Suprapubic skin (tissue), 4 donors: ENCODE data around the gene ITPK1. TPM values are rescaled to one million over a fixed set of nuclear protein-coding genes. Genes with fewer than 3 reads are reported as not detected.

Source experiments
- DNase-seq, 2 donors: peaks; one replicate each; pipeline ENCODE4 v3.0.0-alpha.2; 2019; ENCODE audit warnings: low spot score in 2 of 2
- H3K27ac ChIP-seq: fragments of 200-600 bp; sonication (generic); one replicate; pipeline ENCODE4 v1.5.1; 2019
- H3K27me3 ChIP-seq: fragments of 200-600 bp; sonication (generic); one replicate; pipeline ENCODE4 v1.5.1; 2019
- H3K36me3 ChIP-seq: fragments of 200-600 bp; sonication (generic); one replicate; pipeline ENCODE4 v1.5.1; 2019
- H3K4me1 ChIP-seq: fragments of 200-600 bp; sonication (generic); one replicate; pipeline ENCODE4 v1.5.1; 2019
- H3K4me3 ChIP-seq: fragments of 200-600 bp; sonication (generic); one replicate; pipeline ENCODE4 v1.5.1; 2019; ENCODE audit warnings: mild to moderate bottlenecking
- H3K9me3 ChIP-seq: fragments of 200-600 bp; sonication (generic); one replicate; pipeline ENCODE4 v1.5.1; 2019
- CTCF ChIP-seq, 2 donors: fragments of 200-600 bp in 1 of 2; fragments of 450-650 bp in 1 of 2; sonication (generic) in 1 of 2; IDR thresholded peaks; one replicate each; pipeline ENCODE4 v1.5.1; 2016 to 2019; ENCODE audit warnings: antibody characterized with exemption in 2 of 2, mild to moderate bottlenecking in 1 of 2, moderate library complexity in 1 of 2
- EP300 ChIP-seq: sonication (generic); formaldehyde crosslinking; IDR thresholded peaks from one replicate; pipeline ENCODE4 v1.6.1; 2017; ENCODE audit warnings: antibody characterized with exemption
- POLR2A ChIP-seq, 2 donors: fragments of 450-650 bp; IDR thresholded peaks; one replicate each; pipeline ENCODE4 v1.6.1; 2017; ENCODE audit warnings: antibody characterized with exemption in 2 of 2, mild to moderate bottlenecking in 2 of 2, moderate library complexity in 2 of 2
- POLR2AphosphoS5 ChIP-seq, 3 donors: sonication (generic); formaldehyde crosslinking; IDR thresholded peaks; one replicate each; pipeline ENCODE4 v1.6.1; 2017; ENCODE audit warnings: antibody characterized with exemption in 3 of 3
- WGBS: methylation state at CpG from one replicate; pipeline ENCODE4 v1.1.5; 2018; 5-methylcytosine and 5-hydroxymethylcytosine counted together
- total RNA-seq, 4 donors: library from RNA; depleted of rRNA; stranded (reverse); fragments of >200 nt; gene quantifications; one replicate each; pipeline ENCODE4 v1.1.0, GENCODE V29; 2016

The ITPK1 gene
- total RNA-seq, 4 donors from 2014 or later: 29.9 to 33.6 (median 32.2) TPM

- no peaks in the 10 kb centered on the region for H3K27me3 ChIP-seq
- no peaks in the 10 kb centered on the region for H3K9me3 ChIP-seq
- H3K4me1 ChIP-seq: peaks cover 12% of the 10 kb centered on the region
- no peaks in the 10 kb centered on the region for H3K36me3 ChIP-seq
- no peak overlapping the region for H3K27ac ChIP-seq
- no peak for TF ChIP-seq CTCF (IDR thresholded peaks at IDR 0.05)
- no peak for TF ChIP-seq POLR2A (IDR thresholded peaks at IDR 0.05)
- no peak for TF ChIP-seq EP300
- TF ChIP-seq POLR2AphosphoS5 (IDR thresholded peaks at IDR 0.05): no peak
- no peak for DNase-seq
- no peak overlapping the region for H3K4me3 ChIP-seq
- WGBS: 60% methylated on average over 4 of the region's 7 CpGs
Measured at GRCh38 chr14:93100570-93100969, 15.2 kb downstream of the ITPK1 start.

DNA sequence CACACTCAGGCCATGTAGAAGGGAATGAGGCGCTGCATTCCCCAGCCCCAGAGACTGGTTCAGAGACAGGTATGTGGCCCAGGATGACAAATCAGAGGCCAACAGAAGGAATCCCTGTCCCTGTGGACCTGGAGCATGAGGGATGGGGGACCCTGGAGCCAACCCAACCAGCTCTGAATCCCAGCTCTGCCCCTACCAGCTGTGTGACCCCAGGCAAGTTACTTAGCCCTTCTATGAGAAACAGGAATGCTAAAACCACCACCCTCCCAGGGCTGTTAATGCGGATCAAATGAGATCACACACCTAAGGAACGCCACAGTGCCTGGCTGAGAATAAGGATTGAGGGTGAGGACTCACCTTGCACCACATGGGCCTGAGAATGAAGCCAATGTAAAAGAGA is 15.6 kb downstream of the ITPK1 start:
- no peak for DNase-seq
- H3K27ac ChIP-seq: no peak overlapping the region
- no peaks in the 10 kb centered on the region for H3K27me3 ChIP-seq
- no peak for TF ChIP-seq EP300
- TF ChIP-seq POLR2AphosphoS5 (IDR thresholded peaks at IDR 0.05): no peak
- TF ChIP-seq POLR2A (IDR thresholded peaks at IDR 0.05): no peak
- TF ChIP-seq CTCF (IDR thresholded peaks at IDR 0.05): no peak
- H3K4me1 ChIP-seq: peaks cover 12% of the 10 kb centered on the region
- no peaks in the 10 kb centered on the region for H3K9me3 ChIP-seq
- H3K4me3 ChIP-seq: no peak overlapping the region
- WGBS: 80% methylated on average over 3 of the region's 3 CpGs
- no peaks in the 10 kb centered on the region for H3K36me3 ChIP-seq

- no peak for DNase-seq
- Histone ChIP-seq H3K27me3 (no peaks in the 10 kb centered on the region), H3K4me3 (no peak overlapping the region), H3K9me3 (no peaks in the 10 kb centered on the region), H3K27ac (no peak overlapping the region), H3K4me1 (peaks cover 12% of the 10 kb centered on the region), H3K36me3 (no peaks in the 10 kb centered on the region)
- 95% methylated on average over 9 of the region's 9 CpGs for WGBS
- TF ChIP-seq POLR2AphosphoS5 (IDR thresholded peaks at IDR 0.05): no peak
- no peak for TF ChIP-seq POLR2A (IDR thresholded peaks at IDR 0.05)
- TF ChIP-seq EP300: no peak
- TF ChIP-seq CTCF (IDR thresholded peaks at IDR 0.05): no peak
Measured at GRCh38 chr14:93099643-93100042, 16.1 kb downstream of the ITPK1 start.

GRCh38 chr14:93099196-93099595 is 16.5 kb downstream of the ITPK1 start:
- Histone ChIP-seq H3K4me3 (no peak overlapping the region), H3K4me1 (peaks cover 12% of the 10 kb centered on the region), H3K9me3 (no peaks in the 10 kb centered on the region), H3K27ac (no peak overlapping the region), H3K27me3 (no peaks in the 10 kb centered on the region), H3K36me3 (no peaks in the 10 kb centered on the region)
- 88% methylated on average over 5 of the region's 7 CpGs for WGBS
- DNase-seq: no peak
- TF ChIP-seq POLR2AphosphoS5 (IDR thresholded peaks at IDR 0.05) (no peak), EP300 (no peak), POLR2A (IDR thresholded peaks at IDR 0.05) (no peak), CTCF (IDR thresholded peaks at IDR 0.05) (no peak)

DNA sequence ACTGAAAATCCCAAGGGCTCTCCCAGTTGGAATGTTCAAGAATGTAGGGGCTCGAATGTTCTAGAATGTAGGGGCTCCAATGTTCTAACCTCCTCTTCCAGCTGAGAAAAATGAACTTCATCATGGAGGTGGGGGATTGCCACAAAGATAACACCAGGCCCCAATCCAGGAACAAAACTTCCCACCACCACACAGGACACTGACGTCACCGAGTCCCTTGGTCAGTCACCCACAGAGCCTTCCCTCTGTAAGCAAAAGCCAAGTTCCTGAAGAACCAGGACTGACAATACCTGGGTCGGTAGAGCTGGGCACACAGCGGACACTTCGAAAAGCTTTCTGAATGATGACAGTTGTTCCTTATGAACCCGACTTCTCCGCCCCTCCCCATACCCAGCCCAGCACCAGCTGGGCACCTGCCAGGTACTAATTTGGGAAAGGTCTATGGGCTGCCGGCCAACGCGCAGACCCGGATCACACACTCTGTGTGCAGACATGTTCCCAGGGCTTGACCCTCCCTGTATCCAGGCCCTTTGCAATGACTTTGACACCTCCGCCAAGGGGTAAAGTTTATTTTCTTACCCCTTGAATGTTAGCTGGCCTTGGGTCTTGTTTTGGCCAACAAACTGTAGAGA is 18.9 kb downstream of the ITPK1 start:
- TF ChIP-seq POLR2AphosphoS5 (IDR thresholded peaks at IDR 0.05): no peak
- TF ChIP-seq CTCF (IDR thresholded peaks at IDR 0.05): no peak
- TF ChIP-seq EP300: no peak
- TF ChIP-seq POLR2A (IDR thresholded peaks at IDR 0.05): no peak
- no peak overlapping the region for H3K27ac ChIP-seq
- WGBS: 74% methylated on average over 13 of the region's 13 CpGs

More for the DNA sequence above, 18.9 kb downstream of the ITPK1 start:
- Histone ChIP-seq H3K4me3 (no peak overlapping the region), H3K27me3 (no peaks in the 10 kb centered on the region), H3K4me1 (peaks cover 14% of the 10 kb centered on the region), H3K36me3 (no peaks in the 10 kb centered on the region), H3K9me3 (no peaks in the 10 kb centered on the region)
- no peak for DNase-seq
